Endothelial cell of umbilical vein (primary cell): ENCODE data around the gene KCTD16. TPM values are rescaled to one million over a fixed set of nuclear protein-coding genes. Genes with fewer than 3 reads are reported as not detected.

ENCODE experiments used
- BruUV-seq: library from RNA; stranded (reverse); fragments of 400-500 nt; replicated peaks from 2 replicates; lab custom pipeline; 2021; lab: Mats Ljungman, UMichigan
- CTCF ChIA-PET: fragments of 300-600, 350-600 bp; sonication (Branson Sonifier 250); formaldehyde crosslinking; loops from one replicate; lab custom pipeline; 2021; ENCODE audit warnings: antibody characterized with exemption, inconsistent platforms; lab: Charles Lee
- POLR2A ChIA-PET: fragments of 300-600, 350-600 bp; sonication (Branson Sonifier 250); formaldehyde crosslinking; loops from one replicate; lab custom pipeline; 2021; ENCODE audit warnings: antibody characterized with exemption, inconsistent platforms; lab: Charles Lee
- DNase-seq: peaks from one replicate; pipeline ENCODE4 v3.0.0-alpha.2; 2011; ENCODE audit warnings: low read depth, low spot score
- FAIRE-seq: peaks from 2 replicates; lab custom pipeline; 2011; peaks lifted over from hg19 to GRCh38; lab: Jason Lieb, UNC
- H2AFZ ChIP-seq: 2 replicates; pipeline ENCODE4 v1.6.0; 2012; ENCODE audit warnings: low read depth, low read length, control low read depth, inconsistent platforms
- H3K27ac ChIP-seq: 2 replicates; pipeline ENCODE4 v1.5.1; 2011; ENCODE audit warnings: low read depth, mild to moderate bottlenecking, control low read depth, low read length, moderate library complexity; ENCODE audit not compliant: insufficient read depth
- H3K27me3 ChIP-seq, 2 experiments: 2 replicates each; pipeline versions ENCODE4 v1.6.0 to v1.6.1; 2011; ENCODE audit warnings: low read length in 2 of 2, mixed read lengths in 1 of 2; ENCODE audit not compliant: control insufficient read depth in 2 of 2, insufficient read depth in 2 of 2
- H3K36me3 ChIP-seq, 2 experiments: 2 replicates in 1 of 2; 3 replicates in 1 of 2; pipeline ENCODE4 v1.5.1; 2011; ENCODE audit warnings: low read length in 2 of 2, mild to moderate bottlenecking in 1 of 2, moderate library complexity in 1 of 2; ENCODE audit not compliant: control insufficient read depth in 2 of 2, insufficient read depth in 2 of 2; ENCODE audit errors: extremely low read depth in 1 of 2
- H3K4me1 ChIP-seq: 3 replicates; pipeline ENCODE4 v1.5.1; 2011; ENCODE audit warnings: mild to moderate bottlenecking, low read length; ENCODE audit not compliant: control insufficient read depth, insufficient read depth; ENCODE audit errors: extremely low read depth
- H3K4me2 ChIP-seq: 2 replicates; pipeline ENCODE4 v1.6.1; 2011; ENCODE audit warnings: low read length, control low read depth, mixed read lengths; ENCODE audit not compliant: insufficient read depth
- H3K4me3 ChIP-seq, 3 experiments: fragments of 200-600 bp in 1 of 3; sonication (generic), shearing (Covaris generic) in 1 of 3; replicated peaks in 1 of 3; 2 replicates each; pipeline ENCODE4 v1.5.1; 2011 to 2016; ENCODE audit warnings: control low read depth in 3 of 3, low read length in 3 of 3, mild to moderate bottlenecking in 2 of 3, inconsistent platforms in 1 of 3, low read depth in 1 of 3, moderate library complexity in 1 of 3; ENCODE audit not compliant: insufficient read depth in 1 of 3
- H3K79me2 ChIP-seq: 2 replicates; pipeline ENCODE4 v1.6.0; 2012; ENCODE audit warnings: low read length, inconsistent platforms; ENCODE audit not compliant: control insufficient read depth, insufficient read depth
- H3K9ac ChIP-seq: replicated peaks from 2 replicates; pipeline ENCODE3; 2011; ENCODE audit warnings: low read length, control low read depth; ENCODE audit not compliant: insufficient read depth; ENCODE audit errors: extremely low read depth
- H3K9me1 ChIP-seq: replicated peaks from 3 replicates; pipeline ENCODE4 v1.6.0; 2011; ENCODE audit warnings: mild to moderate bottlenecking, low read length; ENCODE audit not compliant: control insufficient read depth, insufficient read depth; ENCODE audit errors: extremely low read depth
- H3K9me3 ChIP-seq: replicated peaks from 2 replicates; pipeline ENCODE4 v1.5.1; 2012; ENCODE audit warnings: low read length, inconsistent platforms; ENCODE audit not compliant: control insufficient read depth, insufficient read depth
- H4K20me1 ChIP-seq: replicated peaks from 2 replicates; pipeline ENCODE3; 2011; ENCODE audit warnings: mild to moderate bottlenecking, low read length; ENCODE audit not compliant: control insufficient read depth, insufficient read depth; ENCODE audit errors: extremely low read depth
- CTCF ChIP-seq, 2 donors: IDR thresholded peaks; 1 replicate in 1 of 2; 2 replicates in 1 of 2; pipeline ENCODE4 v1.5.1; 2011; ENCODE audit warnings: low read length in 2 of 2, mild to moderate bottlenecking in 2 of 2, moderate library complexity in 2 of 2, control low read depth in 1 of 2, inconsistent platforms in 1 of 2, low read depth in 1 of 2; ENCODE audit not compliant: insufficient read depth in 1 of 2; ENCODE audit errors: extremely low read depth in 1 of 2
- EZH2 ChIP-seq: IDR thresholded peaks from 2 replicates; pipeline ENCODE4 v1.6.1; 2012; ENCODE audit warnings: borderline replicate concordance, low read depth, mild to moderate bottlenecking, moderate library complexity, low read length, inconsistent platforms; ENCODE audit not compliant: severe bottlenecking
- FOS ChIP-seq: IDR thresholded peaks from 2 replicates; pipeline ENCODE4 v1.6.1; 2011; ENCODE audit warnings: mild to moderate bottlenecking, low read length, moderate library complexity, borderline replicate concordance; ENCODE audit not compliant: insufficient read depth
- GATA2 ChIP-seq: IDR thresholded peaks from 2 replicates; pipeline ENCODE4 v1.7.0; 2011; ENCODE audit warnings: low read depth, mild to moderate bottlenecking, moderate library complexity, mixed read lengths, low read length; ENCODE audit not compliant: insufficient read length, insufficient read depth
- JUN ChIP-seq: IDR thresholded peaks from 2 replicates; pipeline ENCODE4 v1.6.1; 2011; ENCODE audit warnings: borderline replicate concordance, low read depth; ENCODE audit not compliant: insufficient read length, insufficient read depth
- MAX ChIP-seq: IDR thresholded peaks from 2 replicates; pipeline ENCODE4 v1.6.1; 2011; ENCODE audit not compliant: insufficient read depth, insufficient read length
- MYC ChIP-seq: IDR thresholded peaks from one replicate; pipeline ENCODE4 v1.6.1; 2011; ENCODE audit warnings: mild to moderate bottlenecking, low read depth, low read length
- POLR2A ChIP-seq: IDR thresholded peaks from 2 replicates; pipeline ENCODE4 v1.6.1; 2012; ENCODE audit warnings: low read depth, mild to moderate bottlenecking, control low read depth, low read length
- POLR2AphosphoS5 ChIP-seq: IDR thresholded peaks from 2 replicates; pipeline ENCODE4 v1.6.1; 2012; ENCODE audit warnings: low read depth, mild to moderate bottlenecking, control low read depth, low read length, moderate library complexity; ENCODE audit not compliant: insufficient read depth
- dilution Hi-C: fragments of 300-500 bp; cut with MboI; formaldehyde crosslinking; loops from one replicate; pipeline ENCODE4 v1.15.0; 2019; ENCODE audit warnings: low sequenced_read_pairs; ENCODE audit not compliant: extremely low pct_ligation_motif_present
- intact Hi-C: fragments of 100-400 bp; cut with micrococcal nuclease; formaldehyde crosslinking; loops from one replicate; pipeline ENCODE4 v1.10.0; 2022
- polyA plus RNA-seq, 4 experiments: library from polyadenylated mRNA; depleted of rRNA in 3 of 4; stranded (reverse) in 3 of 4; unstranded in 1 of 4; fragments of >200 nt; gene quantifications; 2 replicates each; pipeline versions ENCODE4 v1.2.1 to v1.2.3, GENCODE V29; 2011 to 2012; ENCODE audit warnings: missing spikeins in 1 of 4
- total RNA-seq: library from RNA; stranded (reverse); gene quantifications from 2 replicates; pipeline ENCODE4 v1.2.3, GENCODE V29; 2021

The KCTD16 gene
- total and polyA plus RNA-seq, 2 donors (not counting 3 experiments of a cell fraction or from before 2014, with no cell fraction given), result 0.21 to 0.49 TPM

GRCh38 chr5:144289277-144289676 is 118.6 kb downstream of the KCTD16 start:
- Histone ChIP-seq H3K9ac (no peak overlapping the region), H3K4me1 (no peaks in the 10 kb centered on the region), H4K20me1 (no peaks in the 10 kb centered on the region), H3K79me2 (no peaks in the 10 kb centered on the region), H3K9me3 (no peaks in the 10 kb centered on the region), H2AFZ (no peak overlapping the region), H3K27ac (no peak overlapping the region), H3K27me3 (no peaks in the 10 kb centered on the region), H3K4me3 (no peak overlapping the region), H3K36me3 (no peaks in the 10 kb centered on the region), H3K9me1 (no peaks in the 10 kb centered on the region), H3K4me2 (no peak overlapping the region)
- POLR2A ChIA-PET, result no interaction called here
- intact Hi-C loops (no loop called here), dilution Hi-C loops (no loop called here)
- DNase-seq, result no peak
- no peak for FAIRE-seq
- BruUV-seq, result no TSS peak
- CTCF ChIA-PET, result no interaction called here
- no peak for TF ChIP-seq MAX
- TF ChIP-seq JUN, result no peak
- TF ChIP-seq GATA2, result no peak
- TF ChIP-seq POLR2A, result no peak
- no peak for TF ChIP-seq FOS
- TF ChIP-seq CTCF (IDR thresholded peaks at IDR 0.05; ENCODE audit: extremely low read depth in 1 of 2, insufficient read depth in 1 of 2, low read depth in 1 of 2, low read length in 2 of 2), result no peak
- no peak for TF ChIP-seq EZH2
- TF ChIP-seq MYC, result no peak
- no peak for TF ChIP-seq POLR2AphosphoS5
